Prostate gland (tissue), 2 donors: ENCODE data around the gene ANKRD22. TPM values are rescaled to one million over a fixed set of nuclear protein-coding genes. Genes with fewer than 3 reads are reported as not detected.

ENCODE experiments used
- DNase-seq: peaks from one replicate; pipeline ENCODE4 v3.0.0-alpha.2; 2019; ENCODE audit warnings: low spot score
- H3K27ac ChIP-seq, 2 donors: fragments of 200-600 bp; sonication (generic); 2 replicates each; pipeline ENCODE4 v1.5.1; 2017 to 2019
- H3K27me3 ChIP-seq: fragments of 200-600 bp; sonication (generic); replicated peaks from 2 replicates; pipeline ENCODE4 v1.5.1; 2019; ENCODE audit not compliant: insufficient read depth
- H3K36me3 ChIP-seq, 2 donors: fragments of 200-600 bp; sonication (generic); 1 replicate in 1 of 2; 2 replicates in 1 of 2; pipeline versions ENCODE4 v1.5.1 to v1.8.1; 2017 to 2019
- H3K4me1 ChIP-seq: fragments of 200-600 bp; sonication (generic); replicated peaks from 2 replicates; pipeline ENCODE4 v1.5.1; 2019
- H3K4me3 ChIP-seq, 2 donors: fragments of 200-600 bp; sonication (generic); 2 replicates each; pipeline ENCODE4 v1.5.1; 2017 to 2019
- H3K9me3 ChIP-seq: fragments of 200-600 bp; sonication (generic); 2 replicates; pipeline ENCODE4 v1.5.1; 2017
- POLR2A ChIP-seq: fragments of 450-650 bp; IDR thresholded peaks from one replicate; pipeline ENCODE4 v1.6.1; 2016; ENCODE audit warnings: antibody characterized with exemption, mild to moderate bottlenecking
- POLR2AphosphoS5 ChIP-seq: sonication (generic); formaldehyde crosslinking; IDR thresholded peaks from one replicate; pipeline ENCODE4 v1.6.1; 2017; ENCODE audit warnings: antibody characterized with exemption
- WGBS: methylation state at CpG from one replicate; pipeline ENCODE4 v1.1.5; 2018; 5-methylcytosine and 5-hydroxymethylcytosine counted together
- intact Hi-C: fragments of 100-400 bp; cut with DNase I; formaldehyde crosslinking; loops from one replicate; pipeline ENCODE4 v1.14.2; 2022
- total RNA-seq, 2 donors: library from RNA; depleted of rRNA; stranded (reverse); fragments of >200 nt; gene quantifications; one replicate each; pipeline ENCODE4 v1.1.0, GENCODE V29; 2016
- TF ChIP-seq, protein P1 (sequence below), 4 experiments: fragments of 200-600 bp in 2 of 4; fragments of 450-650 bp in 2 of 4; sonication (generic) in 2 of 4; IDR thresholded peaks; 1 replicate in 3 of 4; 2 replicates in 1 of 4; pipeline ENCODE4 v1.5.1; 2016 to 2019; ENCODE audit warnings: antibody characterized with exemption in 4 of 4, mild to moderate bottlenecking in 2 of 4, moderate library complexity in 2 of 4

ANKRD22 gene
- total RNA-seq, 2 donors from 2014 or later = 2.8 to 3.1 TPM

DNA sequence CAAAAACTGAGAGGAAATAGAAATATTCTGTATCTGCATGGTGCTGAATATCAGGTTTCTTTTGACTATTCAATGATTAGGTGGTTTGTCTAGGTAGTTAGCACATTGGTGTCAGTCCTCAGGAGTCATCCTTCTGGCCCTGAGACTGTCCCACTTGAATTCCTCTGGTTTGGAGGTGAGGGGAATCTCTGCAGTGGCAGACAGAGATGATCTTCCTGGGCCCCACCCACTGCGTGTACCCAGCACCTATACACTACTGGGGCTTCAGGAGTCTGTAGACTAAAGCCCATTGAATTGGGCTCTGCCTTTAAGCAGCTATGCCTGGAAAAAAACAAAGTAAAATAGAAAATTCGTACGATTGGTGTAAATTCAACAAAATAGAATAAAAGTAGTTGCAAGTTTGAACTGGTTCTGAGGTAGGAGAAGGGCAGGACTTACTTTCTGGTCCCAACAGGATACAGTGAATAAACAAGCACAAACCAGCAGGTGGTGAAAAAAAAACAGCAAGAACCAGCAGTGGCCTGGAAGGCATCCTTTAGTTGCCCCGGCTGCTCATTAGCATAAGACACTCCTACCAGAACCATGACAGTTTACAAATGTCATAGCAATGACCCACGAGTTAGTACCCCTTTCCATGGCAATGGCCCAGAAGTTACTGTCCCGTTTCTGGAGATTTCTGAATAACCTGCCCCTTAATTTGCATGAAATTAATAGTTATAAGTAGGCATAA lies 47.4 kb downstream of the ANKRD22 start:
- Histone ChIP-seq H3K27ac (no peak overlapping the region), H3K9me3 (no peaks in the 10 kb centered on the region), H3K36me3 (no peaks in the 10 kb centered on the region), H3K4me3 (no peak overlapping the region), H3K27me3 (no peaks in the 10 kb centered on the region), H3K4me1 (no peaks in the 10 kb centered on the region)
- intact Hi-C loops = no loop called here
- WGBS = 42% methylated on average over 6 of the region's 6 CpGs
- TF ChIP-seq POLR2AphosphoS5 (no peak), POLR2A (no peak)
- TF ChIP-seq, protein P1, sequence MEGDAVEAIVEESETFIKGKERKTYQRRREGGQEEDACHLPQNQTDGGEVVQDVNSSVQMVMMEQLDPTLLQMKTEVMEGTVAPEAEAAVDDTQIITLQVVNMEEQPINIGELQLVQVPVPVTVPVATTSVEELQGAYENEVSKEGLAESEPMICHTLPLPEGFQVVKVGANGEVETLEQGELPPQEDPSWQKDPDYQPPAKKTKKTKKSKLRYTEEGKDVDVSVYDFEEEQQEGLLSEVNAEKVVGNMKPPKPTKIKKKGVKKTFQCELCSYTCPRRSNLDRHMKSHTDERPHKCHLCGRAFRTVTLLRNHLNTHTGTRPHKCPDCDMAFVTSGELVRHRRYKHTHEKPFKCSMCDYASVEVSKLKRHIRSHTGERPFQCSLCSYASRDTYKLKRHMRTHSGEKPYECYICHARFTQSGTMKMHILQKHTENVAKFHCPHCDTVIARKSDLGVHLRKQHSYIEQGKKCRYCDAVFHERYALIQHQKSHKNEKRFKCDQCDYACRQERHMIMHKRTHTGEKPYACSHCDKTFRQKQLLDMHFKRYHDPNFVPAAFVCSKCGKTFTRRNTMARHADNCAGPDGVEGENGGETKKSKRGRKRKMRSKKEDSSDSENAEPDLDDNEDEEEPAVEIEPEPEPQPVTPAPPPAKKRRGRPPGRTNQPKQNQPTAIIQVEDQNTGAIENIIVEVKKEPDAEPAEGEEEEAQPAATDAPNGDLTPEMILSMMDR (IDR thresholded peaks at IDR 0.05) = no peak
- DNase-seq = no peak

DNA sequence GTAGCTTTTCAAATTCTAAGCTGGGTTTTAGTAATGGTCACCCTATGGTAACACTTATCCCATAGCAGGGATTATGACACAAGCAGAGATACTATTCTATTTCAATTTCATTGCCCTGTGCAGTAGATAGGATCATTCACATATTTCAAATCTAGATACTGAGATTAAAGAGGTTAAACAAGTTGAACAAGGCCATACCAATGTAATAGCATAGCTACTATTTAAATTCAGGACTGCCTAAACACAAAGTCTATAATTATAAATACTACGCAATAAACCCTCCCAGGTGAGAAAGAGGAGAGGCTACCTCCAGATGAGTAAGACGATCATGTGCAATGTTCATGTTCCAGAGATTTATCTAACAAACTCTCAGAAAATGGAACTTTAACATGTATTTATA lies 48.0 kb downstream of the ANKRD22 start:
- intact Hi-C loops = no loop called here
- WGBS = 90% methylated on average over 2 of the region's 2 CpGs

DNA sequence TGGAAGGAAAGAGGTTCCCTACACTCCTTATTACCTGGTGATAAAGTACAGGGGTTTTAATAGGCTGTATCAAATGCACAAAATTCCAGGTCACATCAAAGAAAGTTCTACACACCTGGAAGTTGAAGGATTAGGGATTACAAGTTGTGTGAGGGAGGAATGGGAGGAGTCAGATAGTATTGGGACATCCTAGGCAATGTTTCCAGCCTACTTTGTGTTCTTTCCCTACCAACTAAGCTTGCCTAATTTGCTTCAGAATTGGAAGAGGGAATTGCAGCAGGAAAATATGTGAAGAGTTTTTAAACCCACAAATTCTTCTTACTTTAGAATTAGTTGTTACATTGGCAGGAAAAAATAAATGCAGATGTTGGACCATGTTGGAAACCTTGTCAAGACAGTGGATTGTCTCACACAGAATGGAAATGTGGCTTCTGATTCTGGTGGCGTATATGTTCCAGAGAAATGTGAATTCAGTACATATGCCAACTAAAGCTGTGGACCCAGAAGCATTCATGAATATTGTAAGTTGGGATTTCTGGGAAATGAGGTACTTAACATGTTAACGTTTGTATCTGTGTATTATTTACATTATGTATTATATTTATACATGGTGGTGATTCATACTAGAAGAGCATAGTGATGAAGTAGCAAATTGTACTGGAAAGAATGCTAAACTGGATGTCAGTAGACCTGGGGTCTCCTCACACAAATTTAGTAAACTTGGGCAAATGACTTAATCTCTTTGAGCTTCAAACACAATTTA lies 48.9 kb downstream of the ANKRD22 start, which contains the start of gene LIPM:
LIPM (plus strand) TSS at position 208 of the 763 bp plus-strand sequence; CDS start at position 375, 167 bp downstream.
- H3K36me3 ChIP-seq = no peaks in the 10 kb centered on the region
- no peak within 1 kb of the TSS for H3K27ac ChIP-seq
- no peaks in the 10 kb centered on the region for H3K4me1 ChIP-seq
- no peak within 1 kb of the TSS for H3K4me3 ChIP-seq
- no peaks in the 10 kb centered on the region for H3K27me3 ChIP-seq
- intact Hi-C loops = no loop called here
- no peaks in the 10 kb centered on the region for H3K9me3 ChIP-seq
- no peak for DNase-seq
- WGBS = 80% methylated on average over 2 of the region's 2 CpGs
- TF ChIP-seq POLR2A = no peak
- TF ChIP-seq, protein P1 (IDR thresholded peaks at IDR 0.05) = no peak
- TF ChIP-seq POLR2AphosphoS5 = no peak

More for the DNA sequence above, 48.0 kb downstream of the ANKRD22 start:
- H3K27me3 ChIP-seq = no peaks in the 10 kb centered on the region
- H3K4me1 ChIP-seq = no peaks in the 10 kb centered on the region
- H3K27ac ChIP-seq = no peak overlapping the region
- no peaks in the 10 kb centered on the region for H3K36me3 ChIP-seq
- DNase-seq = no peak
- H3K4me3 ChIP-seq = no peak overlapping the region
- no peaks in the 10 kb centered on the region for H3K9me3 ChIP-seq
- TF ChIP-seq POLR2AphosphoS5 (no peak), POLR2A (no peak)
- TF ChIP-seq, protein P1 (IDR thresholded peaks at IDR 0.05) = no peak

DNA sequence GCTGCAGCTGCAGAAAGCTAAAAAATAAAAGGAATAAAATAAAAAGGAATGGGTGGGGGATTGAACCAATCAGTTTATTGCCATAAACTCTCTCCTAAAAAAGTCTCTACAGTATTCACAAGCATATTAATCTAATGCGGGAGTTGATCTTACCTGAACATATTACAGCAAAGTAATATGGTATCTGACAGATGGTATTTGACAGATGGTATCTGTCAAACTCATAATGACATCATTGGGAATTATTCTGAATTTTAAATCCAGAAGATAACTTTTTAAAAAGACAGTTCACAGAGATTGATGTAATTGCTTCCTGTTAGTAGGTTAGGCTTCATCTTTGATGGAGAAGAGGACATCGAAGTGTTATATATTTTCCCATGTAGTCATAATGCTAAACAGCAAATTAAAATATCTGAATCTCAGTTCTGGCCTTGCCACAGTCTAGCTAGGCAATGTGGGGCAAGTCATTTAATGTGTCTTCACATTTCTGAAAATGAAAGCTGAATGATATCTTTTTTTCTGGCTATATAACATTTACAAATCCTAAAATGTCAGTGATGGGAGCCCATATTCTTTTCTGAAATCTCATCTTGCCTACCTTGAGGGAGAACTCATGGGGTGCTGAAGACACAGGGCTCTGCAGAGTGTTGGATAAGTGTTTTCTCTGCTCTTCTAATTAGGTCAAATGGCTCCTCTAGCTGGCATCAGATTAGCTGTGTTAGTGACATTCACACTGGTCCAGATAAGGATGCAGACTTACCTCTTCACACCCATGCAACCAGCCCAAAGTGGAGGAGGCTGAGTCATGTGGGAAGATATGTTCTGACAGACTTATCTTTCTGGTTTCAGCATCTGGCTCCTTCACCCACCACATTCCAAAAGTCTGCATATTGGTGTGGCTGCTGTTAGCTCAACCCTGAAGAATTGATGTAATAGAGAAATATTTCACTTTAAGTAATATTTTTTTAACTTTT lies 51.2 kb downstream of the ANKRD22 start:
- intact Hi-C loops = no loop called here
- Histone ChIP-seq H3K9me3 (no peaks in the 10 kb centered on the region), H3K36me3 (no peaks in the 10 kb centered on the region), H3K27ac (no peak overlapping the region), H3K4me1 (no peaks in the 10 kb centered on the region), H3K4me3 (no peak overlapping the region), H3K27me3 (no peaks in the 10 kb centered on the region)
- no peak for TF ChIP-seq POLR2AphosphoS5
- TF ChIP-seq, protein P1 (IDR thresholded peaks at IDR 0.05) = no peak
- TF ChIP-seq POLR2A = no peak
- no peak for DNase-seq
- 66% methylated on average over 2 of the region's 2 CpGs for WGBS
